Measurements from ENCODE around the gene PLA2G2C. TPM values are rescaled to one million over a fixed set of nuclear protein-coding genes. Genes with fewer than 3 reads are reported as not detected.

The PLA2G2C gene
- total and polyA plus RNA-seq, 2 donors (not counting 3 experiments of a cell fraction or from before 2014, with no cell fraction given), result not detected

GRCh38 chr1:20188455-20188817 is 2.1 kb upstream of the PLA2G2C start:
- H3K9ac ChIP-seq (replicated peaks; ENCODE audit: extremely low read depth, insufficient read depth, low read length), result no peak overlapping the region
- TF ChIP-seq JUN (IDR thresholded peaks at IDR 0.05; ENCODE audit: borderline replicate concordance, insufficient read depth, insufficient read length, low read depth), result no peak
- no peak for TF ChIP-seq POLR2A (IDR thresholded peaks at IDR 0.05; ENCODE audit: low read depth, low read length)
- no peak for TF ChIP-seq FOS (IDR thresholded peaks at IDR 0.05; ENCODE audit: borderline replicate concordance, insufficient read depth, low read length)
- no peak for TF ChIP-seq CTCF (IDR thresholded peaks at IDR 0.05; ENCODE audit: extremely low read depth in 1 of 2, insufficient read depth in 1 of 2, low read depth in 1 of 2, low read length in 2 of 2)
- no peak for TF ChIP-seq MYC (IDR thresholded peaks at IDR 0.05; ENCODE audit: low read depth, low read length)
- no peak for TF ChIP-seq POLR2AphosphoS5 (IDR thresholded peaks at IDR 0.05; ENCODE audit: insufficient read depth, low read depth, low read length)
- TF ChIP-seq EZH2 (IDR thresholded peaks at IDR 0.05; ENCODE audit: borderline replicate concordance, low read depth, low read length, severe bottlenecking), result no peak
- TF ChIP-seq GATA2 (IDR thresholded peaks at IDR 0.05; ENCODE audit: insufficient read depth, insufficient read length, low read depth, low read length), result no peak
- peaks cover 14 to 24% of the 10 kb centered on the region in 2 experiments for H3K27me3 ChIP-seq (ENCODE audit: control insufficient read depth in 2 of 2, insufficient read depth in 2 of 2, low read length in 2 of 2)
- DNase-seq (ENCODE audit: low read depth, low spot score) (no peak), FAIRE-seq (no peak)
- intact Hi-C loops (cut with micrococcal nuclease) (no loop called here), dilution Hi-C loops (cut with MboI; ENCODE audit: extremely low pct_ligation_motif_present, low sequenced_read_pairs) (no loop called here)
- BruUV-seq (replicated peaks), result no TSS peak
- H3K4me3 ChIP-seq (replicated peaks in 1 of 3; ENCODE audit: insufficient read depth in 1 of 3, low read depth in 1 of 3, low read length in 3 of 3), result no peak overlapping the region
- no peaks in the 10 kb centered on the region for H3K9me1 ChIP-seq (replicated peaks; ENCODE audit: control insufficient read depth, extremely low read depth, insufficient read depth, low read length)
- ChIA-PET CTCF (interaction anchor here (1.5 to 2.5 kb wide), 4 partner anchors 7 to 306 kb away, joined by 3 to 7 read pairs (median 6); no protein-coding TSS in a partner anchor), POLR2A (no interaction called here)
- H2AFZ ChIP-seq (ENCODE audit: low read depth, low read length), result no peak overlapping the region
- no peaks in the 10 kb centered on the region for H3K9me3 ChIP-seq (replicated peaks; ENCODE audit: control insufficient read depth, insufficient read depth, low read length)
- no peaks in the 10 kb centered on the region for H3K79me2 ChIP-seq (ENCODE audit: control insufficient read depth, insufficient read depth, low read length)
- H3K27ac ChIP-seq (ENCODE audit: insufficient read depth, low read depth, low read length), result no peak overlapping the region
- H3K4me1 ChIP-seq (ENCODE audit: control insufficient read depth, extremely low read depth, insufficient read depth, low read length), result peaks cover 4% of the 10 kb centered on the region
- no peaks in the 10 kb centered on the region for H3K36me3 ChIP-seq (ENCODE audit: control insufficient read depth in 2 of 2, extremely low read depth in 1 of 2, insufficient read depth in 2 of 2, low read length in 2 of 2)
- no peaks in the 10 kb centered on the region for H4K20me1 ChIP-seq (replicated peaks; ENCODE audit: control insufficient read depth, extremely low read depth, insufficient read depth, low read length)
- H3K4me2 ChIP-seq (ENCODE audit: insufficient read depth, low read length), result no peak overlapping the region

All from endothelial cell of umbilical vein (primary cell).